ENCODE data around the gene CA11. TPM values are rescaled to one million over a fixed set of nuclear protein-coding genes. Genes with fewer than 3 reads are reported as not detected.
"Not testable (repeated sequence)": the region's sequence is repeated elsewhere in the genome, so short reads cannot be mapped to it uniquely, and the experiment has no call there.

CA11 gene
- polyA plus RNA-seq, 1 of the 3 experiments (the other 2 are of a cell fraction): 13.1 TPM

DNA sequence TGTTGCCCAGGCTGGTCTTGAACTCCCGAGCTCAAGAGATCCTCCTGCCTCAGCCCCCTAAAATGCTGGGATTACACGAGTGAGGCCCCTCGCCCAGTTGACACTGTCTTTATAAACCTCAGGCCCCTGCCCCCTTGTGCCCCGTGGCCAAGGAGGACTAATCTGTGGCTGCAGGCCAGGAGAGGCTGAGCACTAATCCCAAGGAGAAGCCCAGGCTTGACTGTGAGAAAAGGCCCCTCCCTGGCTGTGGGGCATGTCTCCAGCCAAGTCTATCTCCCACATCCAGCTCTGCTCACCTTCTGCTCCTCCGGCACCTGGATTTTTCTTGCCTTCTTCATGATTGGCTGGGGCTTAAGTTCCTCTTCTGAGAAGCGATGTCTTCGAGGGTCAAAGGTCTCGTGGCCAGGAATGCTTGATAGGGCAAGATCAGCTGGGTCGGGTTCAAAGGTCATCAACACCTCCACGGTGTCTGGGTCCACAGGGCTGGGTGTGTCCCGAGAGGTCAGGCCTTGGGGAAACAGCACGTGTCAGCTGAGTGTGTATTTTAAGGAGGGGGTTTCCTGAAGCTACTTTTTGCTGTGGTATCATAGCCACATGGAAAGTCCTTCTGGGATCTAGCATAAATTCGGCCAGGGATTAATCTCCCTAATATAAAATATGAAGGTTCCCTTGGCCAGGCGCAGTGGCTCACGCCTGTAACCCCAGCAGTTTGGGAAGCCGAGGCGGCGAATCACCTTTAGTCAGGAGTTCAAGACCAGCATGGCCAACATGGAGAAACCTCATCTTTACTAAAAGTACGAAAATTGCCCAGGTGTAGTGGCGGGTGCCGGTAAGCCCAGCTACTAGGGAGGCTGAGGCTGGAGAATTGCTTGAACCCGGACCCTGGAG, 12.6 kb downstream of the CA11 start (continued):
- TF ChIP-seq, protein P1, sequence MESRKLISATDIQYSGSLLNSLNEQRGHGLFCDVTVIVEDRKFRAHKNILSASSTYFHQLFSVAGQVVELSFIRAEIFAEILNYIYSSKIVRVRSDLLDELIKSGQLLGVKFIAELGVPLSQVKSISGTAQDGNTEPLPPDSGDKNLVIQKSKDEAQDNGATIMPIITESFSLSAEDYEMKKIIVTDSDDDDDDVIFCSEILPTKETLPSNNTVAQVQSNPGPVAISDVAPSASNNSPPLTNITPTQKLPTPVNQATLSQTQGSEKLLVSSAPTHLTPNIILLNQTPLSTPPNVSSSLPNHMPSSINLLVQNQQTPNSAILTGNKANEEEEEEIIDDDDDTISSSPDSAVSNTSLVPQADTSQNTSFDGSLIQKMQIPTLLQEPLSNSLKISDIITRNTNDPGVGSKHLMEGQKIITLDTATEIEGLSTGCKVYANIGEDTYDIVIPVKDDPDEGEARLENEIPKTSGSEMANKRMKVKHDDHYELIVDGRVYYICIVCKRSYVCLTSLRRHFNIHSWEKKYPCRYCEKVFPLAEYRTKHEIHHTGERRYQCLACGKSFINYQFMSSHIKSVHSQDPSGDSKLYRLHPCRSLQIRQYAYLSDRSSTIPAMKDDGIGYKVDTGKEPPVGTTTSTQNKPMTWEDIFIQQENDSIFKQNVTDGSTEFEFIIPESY (IDR thresholded peaks at IDR 0.05; ENCODE audit: borderline replicate concordance, low read depth): no peak
- TF ChIP-seq RFX5 (IDR thresholded peaks at IDR 0.05; ENCODE audit: low read length) (no peak), NFIC (IDR thresholded peaks at IDR 0.05; ENCODE audit: borderline replicate concordance) (no peak), ELF1 (IDR thresholded peaks at IDR 0.05) (no peak)
- TF ChIP-seq, protein P2, sequence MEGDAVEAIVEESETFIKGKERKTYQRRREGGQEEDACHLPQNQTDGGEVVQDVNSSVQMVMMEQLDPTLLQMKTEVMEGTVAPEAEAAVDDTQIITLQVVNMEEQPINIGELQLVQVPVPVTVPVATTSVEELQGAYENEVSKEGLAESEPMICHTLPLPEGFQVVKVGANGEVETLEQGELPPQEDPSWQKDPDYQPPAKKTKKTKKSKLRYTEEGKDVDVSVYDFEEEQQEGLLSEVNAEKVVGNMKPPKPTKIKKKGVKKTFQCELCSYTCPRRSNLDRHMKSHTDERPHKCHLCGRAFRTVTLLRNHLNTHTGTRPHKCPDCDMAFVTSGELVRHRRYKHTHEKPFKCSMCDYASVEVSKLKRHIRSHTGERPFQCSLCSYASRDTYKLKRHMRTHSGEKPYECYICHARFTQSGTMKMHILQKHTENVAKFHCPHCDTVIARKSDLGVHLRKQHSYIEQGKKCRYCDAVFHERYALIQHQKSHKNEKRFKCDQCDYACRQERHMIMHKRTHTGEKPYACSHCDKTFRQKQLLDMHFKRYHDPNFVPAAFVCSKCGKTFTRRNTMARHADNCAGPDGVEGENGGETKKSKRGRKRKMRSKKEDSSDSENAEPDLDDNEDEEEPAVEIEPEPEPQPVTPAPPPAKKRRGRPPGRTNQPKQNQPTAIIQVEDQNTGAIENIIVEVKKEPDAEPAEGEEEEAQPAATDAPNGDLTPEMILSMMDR (IDR thresholded peaks at IDR 0.05): no peak

DNA sequence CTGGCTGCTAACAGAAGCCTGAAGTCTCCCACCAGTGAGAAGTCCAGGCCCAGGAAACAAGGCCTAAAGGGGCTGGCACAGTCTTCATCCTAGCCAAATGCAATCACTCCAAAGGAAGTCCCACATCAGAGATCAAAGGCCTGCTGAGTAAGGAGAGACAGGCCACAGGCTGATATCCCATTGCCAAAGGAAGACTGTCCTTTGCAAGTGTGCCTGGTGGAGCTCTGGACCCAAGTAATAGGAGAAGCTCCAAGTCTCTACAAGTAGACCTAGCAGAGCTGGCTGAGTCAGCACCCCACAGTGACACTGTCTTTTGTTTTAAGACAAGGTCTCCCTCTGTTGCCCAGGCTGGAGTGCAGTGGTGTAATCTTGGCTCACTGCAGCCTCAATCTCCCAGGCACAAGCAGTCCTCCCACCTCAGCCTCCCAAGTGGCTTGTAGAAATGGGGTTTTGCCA, 13.3 kb downstream of the CA11 start:
- H3K4me1 ChIP-seq (ENCODE audit: control insufficient read depth in 1 of 2, insufficient read depth in 2 of 2, low read depth in 1 of 2, low read length in 1 of 2): peaks cover 25 to 31% of the 10 kb centered on the region in 2 experiments
- CTCF ChIA-PET: interaction anchor here (1.3 kb wide), 1 partner anchor 13 kb away, joined by 3 read pairs; the partner anchor contains the start of gene CA11
- H2AFZ ChIP-seq (ENCODE audit: low read depth): no peak overlapping the region
- H3K4me3 ChIP-seq (ENCODE audit: low read depth in 2 of 2, low read length in 1 of 2): no peak overlapping the region
- peaks cover 30% of the 10 kb centered on the region for H3F3A ChIP-seq (replicated peaks; ENCODE audit: insufficient read depth)
- H3K9me3 ChIP-seq: no peaks in the 10 kb centered on the region
- peak overlapping the region; percentile 99; the same call in 1 of the 2 replicates for H3K4me2 ChIP-seq
- H4K20me1 ChIP-seq (ENCODE audit: insufficient read depth): no peaks in the 10 kb centered on the region
- POLR2A ChIA-PET: interaction anchor here (1.2 kb wide), 2 partner anchors 9 to 18 kb away, joined by 5 read pairs; partner anchors contain the start of gene FAM83E
- no peak for DNase-seq
- no peak for TF ChIP-seq SMC3 (IDR thresholded peaks at IDR 0.05; ENCODE audit: low read depth, low read length)
- no peak for TF ChIP-seq ELF1 (IDR thresholded peaks at IDR 0.05)
- no peak for TF ChIP-seq TCF12 (IDR thresholded peaks at IDR 0.05)
- TF ChIP-seq, protein P3, sequence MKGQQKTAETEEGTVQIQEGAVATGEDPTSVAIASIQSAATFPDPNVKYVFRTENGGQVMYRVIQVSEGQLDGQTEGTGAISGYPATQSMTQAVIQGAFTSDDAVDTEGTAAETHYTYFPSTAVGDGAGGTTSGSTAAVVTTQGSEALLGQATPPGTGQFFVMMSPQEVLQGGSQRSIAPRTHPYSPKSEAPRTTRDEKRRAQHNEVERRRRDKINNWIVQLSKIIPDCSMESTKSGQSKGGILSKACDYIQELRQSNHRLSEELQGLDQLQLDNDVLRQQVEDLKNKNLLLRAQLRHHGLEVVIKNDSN (IDR thresholded peaks at IDR 0.05; ENCODE audit: borderline replicate concordance, low read depth): no peak
- peak overlapping the region in 1 of 2 experiments; percentile 96; a peak in 3 of 4 replicates for H3K27ac ChIP-seq (ENCODE audit: low read depth in 2 of 2, low read length in 1 of 2)
- H3K9ac ChIP-seq: 0 out of 2 replicates have a peak overlapping the region, but pooled peaks have one; percentile 17
- no peaks in the 10 kb centered on the region for H3K27me3 ChIP-seq (ENCODE audit: insufficient read depth)
- H3K9me2 ChIP-seq: no peaks in the 10 kb centered on the region
- peaks cover 17 to 25% of the 10 kb centered on the region in 2 experiments for H3K36me3 ChIP-seq (replicated peaks in 1 of 2; ENCODE audit: control insufficient read depth in 1 of 2, insufficient read depth in 2 of 2, low read length in 1 of 2)
- no peaks in the 10 kb centered on the region; the same call in 1 of the 2 replicates for H3K79me2 ChIP-seq (ENCODE audit: insufficient read depth)

DNA sequence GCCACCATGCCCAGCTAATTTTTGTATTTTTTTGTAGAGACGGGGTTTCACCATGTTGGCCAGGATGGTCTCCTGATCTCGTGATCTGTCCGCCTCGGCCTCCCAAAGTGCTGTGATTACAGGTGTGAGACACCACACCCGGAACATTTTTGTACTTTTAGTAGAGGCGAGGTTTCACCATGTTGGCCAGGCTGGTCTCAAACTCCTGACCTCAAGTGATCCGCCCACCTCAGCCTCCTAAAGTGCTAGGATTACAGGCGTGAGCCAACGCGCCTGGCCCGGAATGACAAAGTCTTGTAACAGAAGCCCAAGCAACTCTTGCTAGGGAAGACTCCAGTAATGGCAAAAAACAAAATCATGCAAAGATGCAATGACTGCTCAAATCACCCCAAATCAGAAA, 13.7 kb downstream of the CA11 start:
- not testable (repeated sequence) for DNase-seq; H3K4me3 ChIP-seq (ENCODE audit: low read depth in 2 of 2, low read length in 1 of 2); H3K9me3 ChIP-seq; H3K79me2 ChIP-seq (ENCODE audit: insufficient read depth); H3K9ac ChIP-seq; H3K27me3 ChIP-seq (ENCODE audit: insufficient read depth); H4K20me1 ChIP-seq (ENCODE audit: insufficient read depth); H3K27ac ChIP-seq (ENCODE audit: low read depth in 2 of 2, low read length in 1 of 2); H3K9me2 ChIP-seq; H2AFZ ChIP-seq (ENCODE audit: low read depth)
- peaks cover 17 to 25% of the 10 kb centered on the region in 2 experiments for H3K36me3 ChIP-seq (replicated peaks in 1 of 2; ENCODE audit: control insufficient read depth in 1 of 2, insufficient read depth in 2 of 2, low read length in 1 of 2)
- WGBS (ENCODE audit: low lambda C conversion rate): 97% methylated on average over 11 of the region's 11 CpGs
- H3K4me1 ChIP-seq (ENCODE audit: control insufficient read depth in 1 of 2, insufficient read depth in 2 of 2, low read depth in 1 of 2, low read length in 1 of 2): peaks cover 25 to 31% of the 10 kb centered on the region in 2 experiments
- CTCF ChIA-PET: interaction anchor here (1.3 kb wide), 1 partner anchor 14 kb away, joined by 3 read pairs; the partner anchor contains the start of gene CA11
- peaks cover 30% of the 10 kb centered on the region for H3F3A ChIP-seq (replicated peaks; ENCODE audit: insufficient read depth)
- H3K4me2 ChIP-seq: peak overlapping the region; percentile 99; the same call in 1 of the 2 replicates
- POLR2A ChIA-PET: interaction anchor here (1.2 kb wide), 2 partner anchors 9 to 18 kb away, joined by 5 read pairs; partner anchors contain the start of gene FAM83E

All from SK-N-SH (cell line).